GM18511 (cell line): ENCODE measurements around the gene CDIP1.
"Not testable (repeated sequence)": the region's sequence is repeated elsewhere in the genome, so short reads cannot be mapped to it uniquely, and the experiment has no call there.

ENCODE experiments used
- ATAC-seq: cut with Tn5 transposase; IDR thresholded peaks from one replicate; pipeline ENCODE4 v1.9.1; 2021; ENCODE audit warnings: mild to moderate bottlenecking, moderate library complexity; ENCODE audit not compliant: unreplicated experiment

CDIP1 gene

GRCh38 chr16:4538350-4539235 lies at the start of gene CDIP1:
TSS of gene CDIP1 (minus strand) at chr16:4538773. CDS start at chr16:4514130, 24,643 bp downstream.
- peak; percentile 84 for ATAC-seq

- ATAC-seq = no peak
These were observed 47.7 kb upstream of the CDIP1 start for GRCh38 chr16:4586291-4586690.

- ATAC-seq = no peak
These were observed 45.3 kb upstream of the CDIP1 start for GRCh38 chr16:4583906-4584305.

DNA sequence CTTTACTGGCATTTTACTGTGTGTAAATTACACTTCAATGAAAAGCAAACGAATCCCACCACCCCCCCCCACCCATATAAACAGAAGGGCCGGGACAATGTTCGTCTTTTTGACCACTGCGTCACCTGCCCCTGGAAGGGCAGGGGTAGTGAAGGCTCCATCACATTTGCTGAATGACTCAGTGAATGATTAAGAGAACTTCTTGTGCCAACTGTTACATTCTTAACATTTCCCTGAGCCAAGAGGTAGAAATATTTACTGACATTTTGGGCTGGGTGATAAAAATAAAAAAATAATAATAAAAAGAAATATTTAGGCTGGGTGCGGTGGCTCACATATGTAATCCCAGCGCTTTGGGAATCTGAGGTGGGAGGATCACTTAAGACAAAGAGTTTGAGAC lies 41.7 kb upstream of the CDIP1 start:
- ATAC-seq = no peak

GRCh38 chr16:4578961-4579530 lies 40.5 kb upstream of the CDIP1 start:
- ATAC-seq = no peak

DNA sequence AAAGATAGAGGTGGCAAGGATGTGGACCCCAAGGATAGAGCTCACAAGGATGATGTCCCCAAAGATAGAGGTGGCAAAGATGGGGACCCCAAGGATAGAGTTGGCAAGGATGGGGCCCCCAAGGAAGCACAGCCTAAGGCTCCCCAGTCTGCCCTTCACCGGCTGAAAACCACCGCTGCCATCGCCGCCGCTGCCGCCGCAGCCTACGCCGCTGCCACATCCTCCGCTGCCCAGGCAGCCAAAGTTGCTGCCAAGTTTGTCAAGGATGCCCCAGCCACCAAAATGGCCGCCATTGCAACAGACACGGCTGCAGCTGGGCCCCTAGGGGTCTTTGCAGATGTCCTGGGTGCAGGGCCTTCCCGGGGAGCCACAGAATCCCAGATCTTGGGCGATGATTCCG lies 37.4 kb upstream of the CDIP1 start:
- no peak for ATAC-seq

GRCh38 chr16:4574919-4575705 lies 36.5 kb upstream of the CDIP1 start:
- no peak for ATAC-seq

GRCh38 chr16:4573926-4574325 lies 35.4 kb upstream of the CDIP1 start:
- ATAC-seq = not testable (repeated sequence)

DNA sequence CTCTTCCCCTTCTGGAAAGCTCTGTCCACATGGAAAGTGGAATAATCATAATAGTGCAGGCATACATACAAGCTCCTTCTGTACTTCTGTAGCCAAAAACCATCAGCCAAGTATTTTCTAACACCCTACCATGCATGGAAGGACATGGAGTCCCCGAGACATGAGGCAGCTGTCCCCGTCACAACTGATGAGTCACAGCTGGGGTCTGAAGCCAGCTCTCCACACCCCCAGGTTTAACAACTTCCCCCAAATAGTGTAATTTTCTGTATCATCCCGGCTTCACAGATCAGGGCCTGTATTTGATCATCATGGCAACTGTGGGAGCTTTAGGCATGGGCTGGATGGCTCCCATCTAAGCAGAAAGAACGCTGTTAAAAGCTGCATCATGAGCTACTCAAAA lies 34.1 kb upstream of the CDIP1 start:
- no peak for ATAC-seq

DNA sequence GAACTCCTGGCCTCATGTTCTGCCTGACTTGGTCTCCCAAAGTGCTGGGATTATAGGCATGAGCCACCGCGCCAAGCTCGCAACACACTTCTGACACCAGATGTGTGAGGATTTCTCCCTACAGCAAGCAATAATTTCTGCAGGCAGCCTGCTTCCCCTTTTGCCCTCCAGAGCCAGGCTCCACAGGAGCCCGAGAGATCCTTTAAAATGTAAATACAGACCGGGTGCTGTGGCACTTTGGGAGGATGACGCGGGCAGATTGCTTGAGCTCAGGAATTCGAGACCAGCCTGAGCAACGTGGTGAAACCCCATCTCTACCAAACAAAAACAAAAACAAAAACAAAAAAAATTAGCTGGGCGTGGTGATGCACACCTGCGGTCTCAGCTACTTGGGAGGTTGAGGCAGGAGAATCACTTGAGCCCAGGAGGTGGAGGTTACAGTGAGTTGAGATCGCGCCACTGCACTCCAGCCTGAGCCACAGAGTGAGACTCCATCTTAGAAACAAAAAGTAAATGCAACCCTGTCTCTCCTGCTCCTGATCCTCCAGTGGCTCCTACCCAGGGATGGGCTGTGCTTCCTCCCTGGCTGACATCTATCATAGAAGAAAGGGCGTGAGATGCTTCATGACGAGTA lies 32.2 kb upstream of the CDIP1 start:
- no peak for ATAC-seq

- ATAC-seq = no peak
These were observed 31.5 kb upstream of the CDIP1 start for GRCh38 chr16:4570086-4570485.

DNA sequence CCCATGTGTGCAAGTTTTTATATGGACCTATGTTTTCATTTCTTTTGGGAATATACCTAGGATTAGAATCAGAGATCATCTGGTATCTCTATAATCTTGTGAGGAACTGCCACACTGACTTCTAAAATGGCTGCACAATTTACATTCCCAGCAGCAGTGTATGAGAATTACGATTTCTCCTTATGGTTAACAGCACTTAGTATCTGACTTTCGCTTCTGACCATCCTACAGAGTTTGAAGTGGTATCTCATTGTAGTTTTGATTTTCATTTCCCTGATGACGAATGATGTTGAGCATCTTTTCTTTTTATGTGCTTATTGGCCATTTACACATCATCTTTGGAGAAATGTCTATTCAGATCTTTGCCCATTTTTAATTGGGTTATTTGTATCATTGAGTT lies 27.6 kb upstream of the CDIP1 start:
- peak; percentile 43 for ATAC-seq

DNA sequence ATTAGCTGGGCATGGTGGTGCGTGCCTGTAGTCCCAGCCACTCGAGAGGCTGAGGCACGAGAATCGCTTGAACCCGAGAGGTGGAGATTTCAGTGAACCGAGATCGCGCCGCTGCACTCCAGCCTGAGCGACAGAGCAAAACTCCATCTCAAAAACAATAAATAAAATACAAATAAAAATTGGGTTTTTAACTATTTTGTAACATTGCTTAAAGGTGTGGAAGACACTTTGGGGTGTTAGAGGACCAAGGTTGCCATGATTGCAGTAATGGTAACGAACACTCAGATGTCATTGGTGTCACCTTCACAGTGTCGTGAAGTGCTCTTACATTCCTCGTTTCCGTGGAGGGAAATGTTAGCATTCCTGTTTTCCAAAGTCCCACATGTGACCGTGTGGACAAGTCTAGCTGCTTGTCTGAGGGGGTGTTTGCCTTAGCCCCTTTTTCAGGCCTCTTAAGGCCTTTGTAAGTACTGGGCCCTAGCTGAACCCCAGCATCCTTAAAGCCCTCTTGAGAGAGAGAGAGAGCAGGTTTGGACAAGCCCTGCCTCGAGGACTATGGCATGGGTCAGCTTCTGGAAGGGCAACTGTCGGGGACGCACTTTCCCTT lies 26.2 kb upstream of the CDIP1 start:
- no peak for ATAC-seq

- ATAC-seq = no peak
These were observed 23.0 kb upstream of the CDIP1 start for GRCh38 chr16:4561596-4561995.

DNA sequence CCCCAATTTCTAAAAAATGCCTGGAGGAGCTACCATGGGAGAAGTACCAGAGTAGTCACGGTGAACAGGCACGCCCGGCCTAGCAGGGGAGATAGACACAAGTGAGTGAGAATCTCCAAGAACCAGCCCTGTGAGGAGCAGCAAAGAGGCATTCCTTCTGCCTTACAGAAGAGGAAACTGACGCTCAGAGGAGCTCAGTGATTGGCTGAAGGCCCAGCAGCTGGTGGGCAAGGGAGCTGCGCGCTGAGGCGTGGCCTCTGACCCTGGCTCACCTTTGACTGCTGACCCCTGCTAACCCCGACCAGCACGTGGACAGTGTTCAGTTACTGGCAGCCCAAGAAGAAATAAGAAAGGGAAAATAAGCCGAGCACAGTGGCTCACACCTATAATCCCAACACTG lies 19.4 kb upstream of the CDIP1 start:
- no peak for ATAC-seq

DNA sequence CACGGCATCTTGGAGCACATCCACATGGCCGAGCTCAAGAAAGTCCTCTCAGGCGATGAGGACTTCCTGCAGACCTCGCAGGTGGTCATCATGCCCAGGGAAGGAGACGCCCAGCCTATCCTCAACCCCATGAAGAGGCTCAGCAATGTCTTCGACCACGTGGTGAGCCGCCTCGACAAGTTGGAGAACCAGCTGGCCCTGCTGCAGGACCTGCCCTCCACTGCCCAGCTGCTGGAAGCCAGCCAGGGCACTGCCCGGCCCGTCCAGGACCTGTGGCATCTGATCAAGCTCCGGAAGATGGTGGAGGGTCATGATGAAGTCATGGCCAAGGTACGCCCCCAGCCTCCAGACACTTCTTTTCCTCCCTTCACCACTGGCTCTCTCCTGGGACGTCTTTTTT lies 18.0 kb upstream of the CDIP1 start:
- no peak for ATAC-seq

GRCh38 chr16:4556112-4556511 lies 17.5 kb upstream of the CDIP1 start, which contains the start of gene C16orf96:
TSS of gene C16orf96 (plus strand) at chr16:4556340. CDS start at chr16:4556490, 150 bp downstream.
- ATAC-seq = no peak

GRCh38 chr16:4552541-4552940 lies 14.0 kb upstream of the CDIP1 start:
- no peak for ATAC-seq

GRCh38 chr16:4550591-4550990 lies 12.0 kb upstream of the CDIP1 start:
- no peak for ATAC-seq

GRCh38 chr16:4548124-4548523 lies 9.6 kb upstream of the CDIP1 start:
- ATAC-seq = no peak

DNA sequence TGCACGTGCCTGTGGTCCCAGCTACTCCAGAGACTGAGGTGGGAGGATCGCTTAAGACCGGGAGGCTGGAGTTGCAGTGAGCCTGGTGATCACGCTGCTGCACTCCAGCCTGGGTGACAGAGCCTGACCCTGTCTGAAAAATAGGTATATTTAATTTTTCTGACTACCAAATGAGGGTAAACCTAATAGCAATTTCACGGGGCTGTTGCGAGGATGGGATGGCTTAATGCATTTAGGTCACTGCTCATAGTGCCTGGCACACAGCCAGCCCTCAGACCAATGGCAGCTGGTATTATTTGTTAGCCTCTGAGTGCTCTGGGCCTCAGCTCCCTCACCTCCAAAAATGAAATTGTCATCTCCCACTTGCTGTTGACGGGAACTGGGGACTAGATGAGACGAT lies 5.9 kb upstream of the CDIP1 start:
- no peak for ATAC-seq
